HepG2 (cell line): ENCODE results near the gene ECSIT. TPM values are rescaled to one million over a fixed set of nuclear protein-coding genes. Genes with fewer than 3 reads are reported as not detected.
A peak's percentile ranks its signal among the peaks of the same experiment; 100 is the strongest.

Experiments
- ATAC-seq: fragments of 200-7000 bp; cut with Tn5 transposase; 3 replicates; pipeline ENCODE4 v1.9.1; 2020; ENCODE audit warnings: mild to moderate bottlenecking, moderate library complexity
- BruUV-seq: library from RNA; stranded (reverse); fragments of 400-500 nt; replicated peaks from 2 replicates; lab custom pipeline; 2021; lab: Mats Ljungman, UMichigan
- CTCF ChIA-PET: fragments of 300-600 bp; formaldehyde crosslinking; extraction: SDS; loops from one replicate; lab custom pipeline; 2021; ENCODE audit warnings: low total read pairs, inconsistent platforms, low intra/inter-chr PET ratio; lab: Yijun Ruan, JAX
- POLR2A ChIA-PET: fragments of 350-600 bp; sonication (Branson Sonifier 250); formaldehyde crosslinking; loops from one replicate; lab custom pipeline; 2020; ENCODE audit warnings: antibody characterized with exemption, inconsistent platforms; lab: Yijun Ruan, JAX
- DNase-seq: peaks from one replicate; pipeline ENCODE4 v3.0.0-alpha.2; 2015; ENCODE audit warnings: low spot score
- FAIRE-seq: peaks from 3 replicates; lab custom pipeline; 2011; peaks lifted over from hg19 to GRCh38; lab: Jason Lieb, UNC
- H2AFZ ChIP-seq: one replicate; pipeline ENCODE4 v1.6.1; 2011; ENCODE audit warnings: low read length, inconsistent platforms
- H3K27ac ChIP-seq: fragments of 300-600 bp; 3 replicates; pipeline ENCODE4 v1.8.0; 2011; ENCODE audit warnings: mixed run types, mild to moderate bottlenecking, mixed read lengths, low read length, inconsistent platforms; ENCODE audit not compliant: insufficient read depth; ENCODE audit errors: extremely low read length
- H3K27me3 ChIP-seq, 2 experiments: fragments of 200-600 bp in 1 of 2; 2 replicates in 1 of 2; 3 replicates in 1 of 2; pipeline versions ENCODE4 v1.6.0 to v1.8.0; 2011; ENCODE audit warnings: low read length in 2 of 2, mild to moderate bottlenecking in 2 of 2, moderate library complexity in 2 of 2, inconsistent platforms in 1 of 2; ENCODE audit not compliant: insufficient read depth in 2 of 2, control insufficient read depth in 1 of 2
- H3K36me3 ChIP-seq, 2 experiments: fragments of 200-600 bp in 1 of 2; replicated peaks in 1 of 2; 2 replicates in 1 of 2; 3 replicates in 1 of 2; pipeline versions ENCODE4 v1.5.1 to v1.8.0; 2011; ENCODE audit warnings: low read length in 2 of 2, inconsistent platforms in 1 of 2; ENCODE audit not compliant: insufficient read depth in 2 of 2, control insufficient read depth in 1 of 2
- H3K4me1 ChIP-seq: 2 replicates; pipeline ENCODE4 v1.5.1; 2012; ENCODE audit warnings: low read length, inconsistent platforms; ENCODE audit not compliant: insufficient read depth
- H3K4me2 ChIP-seq: 2 replicates; pipeline ENCODE4 v1.6.0; 2011; ENCODE audit warnings: low read depth, low read length, inconsistent platforms
- H3K4me3 ChIP-seq, 3 experiments: fragments of 200-600 bp in 1 of 3; sonication (generic), shearing (Covaris generic) in 1 of 3; replicated peaks in 1 of 3; 2 replicates each; pipeline ENCODE4 v1.5.1; 2011 to 2016; ENCODE audit warnings: low read length in 3 of 3, inconsistent platforms in 2 of 3, low read depth in 2 of 3, mild to moderate bottlenecking in 2 of 3, control low read depth in 1 of 3, mixed read lengths in 1 of 3; ENCODE audit not compliant: insufficient read depth in 1 of 3
- H3K79me2 ChIP-seq: one replicate; pipeline ENCODE4 v1.6.1; 2011; ENCODE audit warnings: low read length, inconsistent platforms; ENCODE audit not compliant: insufficient read depth
- H3K9ac ChIP-seq: 2 replicates; pipeline ENCODE4 v1.6.0; 2011; ENCODE audit warnings: mild to moderate bottlenecking, low read depth, low read length, inconsistent platforms; ENCODE audit not compliant: insufficient read depth
- H3K9me3 ChIP-seq: 2 replicates; pipeline ENCODE4 v1.5.1; 2012; ENCODE audit warnings: mild to moderate bottlenecking, low read length
- H4K20me1 ChIP-seq: 2 replicates; pipeline ENCODE4 v1.6.0; 2011; ENCODE audit warnings: inconsistent platforms, mild to moderate bottlenecking, low read length, moderate library complexity; ENCODE audit not compliant: insufficient read depth
- FOSL1 ChIP-seq: sonication (generic); formaldehyde crosslinking; IDR thresholded peaks from 2 replicates; pipeline ENCODE4 v1.9.0; 2021; ENCODE audit warnings: missing genetic modification reagents, borderline replicate concordance
- FOSL2 ChIP-seq: sonication (generic); formaldehyde crosslinking; IDR thresholded peaks from 2 replicates; pipeline ENCODE4 v1.4.0; 2020; ENCODE audit warnings: missing genetic modification reagents
- KDM2A ChIP-seq: sonication (generic); formaldehyde crosslinking; IDR thresholded peaks from 2 replicates; pipeline ENCODE4 v1.4.0; 2020; ENCODE audit warnings: low read depth, missing genetic modification reagents, borderline replicate concordance
- KLF16 ChIP-seq, 2 experiments: sonication (generic) in 1 of 2; formaldehyde crosslinking in 1 of 2; IDR thresholded peaks; 2 replicates each; pipeline versions ENCODE4 v1.6.1 to v1.8.0; 2016 to 2023; ENCODE audit warnings: missing genetic modification reagents in 2 of 2, missing compliant biosample characterization in 1 of 2
- SAP130 ChIP-seq: IDR thresholded peaks from 2 replicates; pipeline ENCODE4 v1.6.1; 2016; ENCODE audit warnings: low read depth
- SOX13 ChIP-seq, 3 experiments: fragments of 450-650 bp in 1 of 3; sonication (generic) in 1 of 3; formaldehyde crosslinking in 1 of 3; IDR thresholded peaks in 2 of 3; conservative IDR thresholded peaks in 1 of 3; 2 replicates each; pipeline versions ENCODE4 v1.5.0 to v1.6.1; 2016 to 2020; ENCODE audit warnings: antibody characterized with exemption in 1 of 3, mild to moderate bottlenecking in 1 of 3, missing compliant biosample characterization in 1 of 3, missing genetic modification reagents in 1 of 3, moderate library complexity in 1 of 3
- SP4 ChIP-seq: sonication (generic); formaldehyde crosslinking; IDR thresholded peaks from 2 replicates; pipeline ENCODE4 v1.8.1; 2023; ENCODE audit warnings: mild to moderate bottlenecking, missing genetic modification reagents
- THAP11 ChIP-seq: IDR thresholded peaks from 2 replicates; pipeline ENCODE4 v1.6.1; 2016; ENCODE audit warnings: missing biosample characterization, missing genetic modification reagents
- ZC3H4 ChIP-seq: sonication (generic); formaldehyde crosslinking; IDR thresholded peaks from 2 replicates; pipeline ENCODE4 v1.4.0; 2020; ENCODE audit warnings: missing genetic modification reagents, borderline replicate concordance
- WGBS: methylation state at CpG from one replicate; pipeline ENCODE4 v1.1.6; 2017; ENCODE audit warnings: low lambda C conversion rate; 5-methylcytosine and 5-hydroxymethylcytosine counted together
- in situ Hi-C: cut with HindIII; loops from 2 replicates; pipeline ENCODE4 v1.10.0; 2017; ENCODE audit warnings: low pct_unique_long_range_greater_than_20kb; ENCODE audit not compliant: extremely low pct_ligation_motif_present
- intact Hi-C: fragments of 100-400 bp; cut with micrococcal nuclease; formaldehyde crosslinking; loops from one replicate; pipeline ENCODE4 v1.10.0; 2022; ENCODE audit not compliant: unreplicated experiment
- polyA plus RNA-seq, 8 experiments: library from polyadenylated mRNA; depleted of rRNA in 3 of 8; stranded (reverse) in 7 of 8; unstranded in 1 of 8; fragments of >200 nt; fragmentation: Illumina TruSeq in 4 of 8; extraction: Trizol in 4 of 8; gene quantifications; 2 replicates each; pipeline versions ENCODE4 v1.2.1 to v1.2.3, GENCODE V29; 2011 to 2016; ENCODE audit warnings: low read depth in 4 of 8, missing spikeins in 1 of 8, mixed read lengths in 1 of 8; ENCODE audit not compliant: insufficient read depth in 1 of 8
- total RNA-seq, 5 experiments: library from RNA; depleted of rRNA; stranded (reverse); fragments of >200 nt; fragmentation: Illumina TruSeq; extraction: Trizol; gene quantifications; 2 replicates each; pipeline ENCODE4 v1.2.3, GENCODE V29; 2016; ENCODE audit warnings: low read depth in 1 of 5
- TF ChIP-seq, protein P1 (sequence below): sonication (generic); formaldehyde crosslinking; IDR thresholded peaks from 2 replicates; pipeline ENCODE4 v1.4.0; 2020; ENCODE audit warnings: missing genetic modification reagents
- TF ChIP-seq, protein P2 (sequence below): sonication (generic); formaldehyde crosslinking; IDR thresholded peaks from 2 replicates; pipeline ENCODE4 v1.5.0; 2020; ENCODE audit warnings: mild to moderate bottlenecking, missing genetic modification reagents, moderate library complexity
- TF ChIP-seq, protein P3 (sequence below): IDR thresholded peaks from 2 replicates; pipeline ENCODE4 v1.6.1; 2016; ENCODE audit warnings: missing biosample characterization, missing genetic modification reagents, low read depth

Gene ECSIT
- total and polyA plus RNA-seq, 2 of the 13 experiments (the other 11 are each of a cell fraction or from before 2014, with no cell fraction given) = 36.4 to 62.3 TPM

DNA sequence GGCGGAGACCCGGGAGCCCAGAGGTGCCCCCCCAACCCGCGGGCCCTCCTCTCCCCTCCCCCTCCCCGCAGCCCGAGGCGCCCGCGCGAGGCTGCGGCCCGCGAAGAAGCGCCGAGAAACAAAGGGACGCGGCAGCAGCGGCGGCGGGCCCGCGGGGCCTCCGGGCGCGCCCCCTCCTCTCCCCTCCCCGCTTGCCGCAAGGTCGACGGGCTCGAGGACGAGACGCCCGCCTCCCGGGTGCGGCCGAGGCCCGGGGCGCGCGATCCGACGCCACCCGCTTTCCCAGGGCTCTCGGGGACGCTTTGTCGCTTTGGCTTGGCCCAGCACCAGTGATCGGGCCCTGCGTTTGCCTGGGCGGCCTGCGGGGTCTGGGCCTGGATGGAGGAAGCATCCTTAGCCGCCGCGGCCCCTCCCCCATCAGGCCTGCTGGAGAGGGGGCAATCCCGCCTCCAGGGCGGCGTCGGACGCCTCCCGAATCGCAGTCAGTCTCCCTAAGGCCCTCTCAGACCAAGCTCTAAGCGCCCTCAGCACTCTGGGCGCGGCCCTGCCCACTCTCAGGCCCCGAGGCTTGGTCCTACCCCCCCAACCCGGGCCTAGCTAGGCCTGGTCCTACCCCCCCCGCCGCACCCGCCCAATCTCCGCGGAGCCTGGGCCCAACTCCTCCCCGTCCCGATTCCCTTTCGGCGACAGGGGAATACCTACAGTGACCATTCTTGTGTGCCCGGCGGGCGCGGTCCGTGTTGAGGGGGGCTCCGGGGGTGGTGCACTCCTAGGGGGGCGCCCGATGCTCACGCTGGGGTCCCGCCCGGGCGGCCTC is 48.8 kb downstream of the ECSIT start (continued):
- TF ChIP-seq, protein P1, sequence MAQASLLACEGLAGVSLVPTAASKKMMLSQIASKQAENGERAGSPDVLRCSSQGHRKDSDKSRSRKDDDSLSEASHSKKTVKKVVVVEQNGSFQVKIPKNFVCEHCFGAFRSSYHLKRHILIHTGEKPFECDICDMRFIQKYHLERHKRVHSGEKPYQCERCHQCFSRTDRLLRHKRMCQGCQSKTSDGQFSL (CRISPR knock-in tag) = 0 out of 2 replicates have a peak, but pooled peaks have one; percentile 69

DNA sequence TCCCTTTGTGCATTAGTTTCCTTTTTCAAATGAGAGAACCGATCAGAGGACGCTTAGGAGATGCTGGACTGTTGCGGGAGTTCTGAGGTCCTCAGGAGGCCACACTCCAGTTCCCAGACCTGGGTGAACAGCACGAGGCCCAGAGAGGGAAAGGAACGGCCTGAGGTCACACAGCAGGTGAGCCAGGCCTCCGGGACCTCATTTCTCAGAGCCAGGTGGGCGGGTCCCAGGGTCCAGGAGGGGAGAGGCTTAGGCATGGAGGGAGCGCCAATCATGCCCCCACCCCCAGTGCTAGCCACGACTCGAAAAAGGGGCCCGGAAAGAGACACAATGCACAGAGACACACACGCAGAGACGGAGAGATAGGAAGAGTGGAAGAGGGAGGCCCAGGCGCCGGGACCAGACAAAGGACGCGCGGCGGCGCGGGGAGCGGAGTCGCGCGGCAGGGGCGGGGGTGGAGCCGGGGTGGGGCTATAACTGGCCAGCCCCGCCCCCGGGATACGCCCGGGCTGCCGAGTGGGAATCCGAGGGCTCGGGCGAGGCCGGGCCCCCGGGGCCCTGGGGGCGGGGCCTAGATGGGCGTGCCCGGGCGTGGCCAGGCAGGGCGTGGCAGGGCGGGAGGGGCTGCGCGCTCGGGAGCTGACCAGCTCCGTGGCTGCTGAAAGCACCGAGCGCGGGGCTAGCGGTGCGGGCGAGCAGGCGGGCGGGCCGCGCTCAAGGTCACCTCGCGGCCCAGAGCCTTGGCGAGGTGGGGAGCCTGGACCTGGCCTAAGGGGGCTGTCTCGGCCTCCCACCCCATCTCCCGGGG is 49.6 kb downstream of the ECSIT start:
- Histone ChIP-seq H3K9me3 (no peaks in the 10 kb centered on the region), H3K9ac (no peak overlapping the region), H3K27me3 (peaks cover 5 to 32% of the 10 kb centered on the region in 2 experiments; a peak in 4 of 5 replicates), H2AFZ (no peak overlapping the region), H3K36me3 (no peaks in the 10 kb centered on the region), H3K4me1 (peaks cover 17% of the 10 kb centered on the region), H3K27ac (no peak overlapping the region), H3K4me2 (peak overlapping the region; percentile 51; the same call in 1 of the 2 replicates), H3K79me2 (no peaks in the 10 kb centered on the region), H4K20me1 (peaks cover 10% of the 10 kb centered on the region; the same call in 1 of the 2 replicates), H3K4me3 (peak overlapping the region; percentile 7 to 37 (median 20); a peak in 3 of 6 replicates)
- DNase-seq = peak; percentile 41
- BruUV-seq = no TSS peak
- POLR2A ChIA-PET = interaction anchor here (0.5 to 1.0 kb wide), 5 partner anchors 12 to 190 kb away, joined by 3 read pairs; partner anchors contain the start of genes ECSIT, ODAD3, PRKCSH and SWSAP1
- peak; percentile 25 for ATAC-seq
- no peak for FAIRE-seq
- intact Hi-C loops (no loop called here), in situ Hi-C loops (no loop called here)
- WGBS = 10% methylated on average over 20 of the region's 62 CpGs
- CTCF ChIA-PET = no interaction called here
- TF ChIP-seq KDM2A (0 out of 2 replicates have a peak, but pooled peaks have one; percentile 24), THAP11 (CRISPR knock-in tag) (peak; percentile 43; the same call in 1 of the 2 replicates), SP4 (CRISPR knock-in tag) (peak; percentile 52; the same call in 1 of the 2 replicates), FOSL2 (CRISPR knock-in tag) (0 out of 2 replicates have a peak, but pooled peaks have one; percentile 8), FOSL1 (CRISPR knock-in tag) (no peak), ZC3H4 (CRISPR knock-in tag) (no peak), SOX13 (IDR thresholded peaks at IDR 0.05) (no peak), SOX13 (CRISPR knock-in tag; conservative IDR thresholded peaks at IDR 0.05 in 1 of 2, IDR thresholded peaks at IDR 0.05 in 1 of 2) (peak in 1 of 2 experiments; percentile 16; a peak in 1 of 4 replicates), KLF16 (CRISPR knock-in tag; IDR thresholded peaks at IDR 0.05) (peak in 1 of 2 experiments; percentile 42; a peak in 1 of 4 replicates), SAP130 (CRISPR knock-in tag) (peak; percentile 86)
- TF ChIP-seq, protein P2, sequence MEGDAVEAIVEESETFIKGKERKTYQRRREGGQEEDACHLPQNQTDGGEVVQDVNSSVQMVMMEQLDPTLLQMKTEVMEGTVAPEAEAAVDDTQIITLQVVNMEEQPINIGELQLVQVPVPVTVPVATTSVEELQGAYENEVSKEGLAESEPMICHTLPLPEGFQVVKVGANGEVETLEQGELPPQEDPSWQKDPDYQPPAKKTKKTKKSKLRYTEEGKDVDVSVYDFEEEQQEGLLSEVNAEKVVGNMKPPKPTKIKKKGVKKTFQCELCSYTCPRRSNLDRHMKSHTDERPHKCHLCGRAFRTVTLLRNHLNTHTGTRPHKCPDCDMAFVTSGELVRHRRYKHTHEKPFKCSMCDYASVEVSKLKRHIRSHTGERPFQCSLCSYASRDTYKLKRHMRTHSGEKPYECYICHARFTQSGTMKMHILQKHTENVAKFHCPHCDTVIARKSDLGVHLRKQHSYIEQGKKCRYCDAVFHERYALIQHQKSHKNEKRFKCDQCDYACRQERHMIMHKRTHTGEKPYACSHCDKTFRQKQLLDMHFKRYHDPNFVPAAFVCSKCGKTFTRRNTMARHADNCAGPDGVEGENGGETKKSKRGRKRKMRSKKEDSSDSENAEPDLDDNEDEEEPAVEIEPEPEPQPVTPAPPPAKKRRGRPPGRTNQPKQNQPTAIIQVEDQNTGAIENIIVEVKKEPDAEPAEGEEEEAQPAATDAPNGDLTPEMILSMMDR (CRISPR knock-in tag) = no peak
- TF ChIP-seq, protein P3, sequence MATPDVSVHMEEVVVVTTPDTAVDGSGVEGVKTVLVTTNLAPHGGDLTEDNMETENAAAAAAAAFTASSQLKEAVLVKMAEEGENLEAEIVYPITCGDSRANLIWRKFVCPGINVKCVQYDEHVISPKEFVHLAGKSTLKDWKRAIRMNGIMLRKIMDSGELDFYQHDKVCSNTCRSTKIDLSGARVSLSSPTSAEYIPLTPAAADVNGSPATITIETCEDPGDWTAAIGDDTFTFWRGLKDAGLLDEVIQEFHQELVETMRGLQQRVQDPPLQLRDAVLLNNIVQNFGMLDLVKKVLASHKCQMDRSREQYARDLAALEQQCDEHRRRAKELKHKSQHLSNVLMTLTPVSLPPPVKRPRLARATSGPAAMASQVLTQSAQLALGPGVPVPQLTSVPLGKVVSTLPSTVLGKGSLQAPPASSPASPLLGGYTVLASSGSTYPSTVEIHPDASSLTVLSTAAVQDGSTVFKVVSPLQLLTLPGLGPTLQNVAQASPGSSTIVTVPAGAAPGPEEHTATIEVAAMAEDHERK (CRISPR knock-in tag) = no peak
